GM19395 (cell line): Measurements from ENCODE around the gene OR10D3.
A peak's percentile ranks its signal among the peaks of the same experiment; 100 is the strongest.
"Not testable (repeated sequence)": the region's sequence is repeated elsewhere in the genome, so short reads cannot be mapped to it uniquely, and the experiment has no call there.

Source experiments
- ATAC-seq: cut with Tn5 transposase; IDR thresholded peaks from one replicate; pipeline ENCODE4 v1.9.1; 2021; ENCODE audit warnings: mild to moderate bottlenecking, moderate library complexity; ENCODE audit not compliant: unreplicated experiment

OR10D3 gene, protein sequence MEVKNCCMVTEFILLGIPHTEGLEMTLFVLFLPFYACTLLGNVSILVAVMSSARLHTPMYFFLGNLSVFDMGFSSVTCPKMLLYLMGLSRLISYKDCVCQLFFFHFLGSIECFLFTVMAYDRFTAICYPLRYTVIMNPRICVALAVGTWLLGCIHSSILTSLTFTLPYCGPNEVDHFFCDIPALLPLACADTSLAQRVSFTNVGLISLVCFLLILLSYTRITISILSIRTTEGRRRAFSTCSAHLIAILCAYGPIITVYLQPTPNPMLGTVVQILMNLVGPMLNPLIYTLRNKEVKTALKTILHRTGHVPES

DNA sequence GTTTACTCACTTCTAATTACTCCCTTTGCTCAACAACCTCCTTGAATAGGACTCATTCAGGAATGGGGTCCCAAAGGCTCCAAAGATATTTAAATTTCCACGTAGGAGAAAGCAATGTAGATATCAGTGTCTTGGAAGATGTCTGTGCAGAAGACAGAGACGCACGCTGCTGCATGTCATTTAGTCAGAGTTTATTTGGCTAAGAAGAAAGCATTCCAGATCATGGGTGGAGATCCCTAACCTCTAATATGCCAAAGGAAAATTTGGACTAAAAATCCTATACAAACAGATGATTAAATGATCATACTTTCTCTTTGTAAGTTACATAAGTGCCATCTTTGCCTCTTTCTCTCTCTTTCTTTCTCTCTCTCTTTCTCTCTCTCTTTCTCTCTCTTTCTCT is at the start of gene OR10D3:
TSS of gene OR10D3 (plus strand) at position 278 of the 400 bp plus-strand sequence. CDS start 1,925 bp downstream, outside the sequence.
- ATAC-seq, result no peak

DNA sequence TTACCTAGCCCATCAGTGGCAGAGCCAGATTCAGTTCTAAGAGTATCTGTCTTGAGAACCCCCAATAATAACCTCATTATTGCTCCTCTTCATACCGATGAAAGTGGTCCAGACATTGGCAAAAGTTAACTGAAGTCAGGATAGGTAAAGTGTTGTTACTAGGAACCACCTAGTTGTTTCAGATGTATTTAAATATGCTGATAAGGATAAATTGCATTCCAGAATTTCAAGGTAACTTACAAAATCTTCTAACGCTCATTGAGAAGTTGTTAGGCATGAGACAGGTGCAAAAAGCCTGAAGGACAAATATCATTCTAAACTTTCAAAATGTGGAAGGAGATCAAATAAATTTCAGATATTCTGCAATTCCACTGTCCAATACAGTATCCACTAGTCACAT is 40.1 kb upstream of the OR10D3 start:
- no peak for ATAC-seq

DNA sequence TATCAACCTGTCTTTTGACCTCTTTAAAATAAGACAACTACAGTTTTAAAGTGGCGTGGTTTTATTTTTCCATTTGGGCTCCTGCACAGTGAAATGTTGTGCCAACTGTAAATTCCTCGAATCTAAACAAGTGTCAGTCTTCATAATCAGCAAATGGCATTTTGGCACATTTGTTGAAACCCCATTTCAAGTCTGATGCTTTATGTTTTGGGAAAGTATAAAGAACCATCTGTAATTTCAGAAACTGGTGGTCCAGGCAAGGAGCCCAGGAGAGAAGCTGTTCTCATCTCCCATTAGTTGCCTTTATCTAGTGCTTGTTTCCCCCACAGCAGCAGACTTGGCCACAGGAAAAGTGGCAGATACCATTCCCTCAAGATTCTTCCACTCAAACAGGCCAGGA is 35.2 kb upstream of the OR10D3 start:
- no peak for ATAC-seq

DNA sequence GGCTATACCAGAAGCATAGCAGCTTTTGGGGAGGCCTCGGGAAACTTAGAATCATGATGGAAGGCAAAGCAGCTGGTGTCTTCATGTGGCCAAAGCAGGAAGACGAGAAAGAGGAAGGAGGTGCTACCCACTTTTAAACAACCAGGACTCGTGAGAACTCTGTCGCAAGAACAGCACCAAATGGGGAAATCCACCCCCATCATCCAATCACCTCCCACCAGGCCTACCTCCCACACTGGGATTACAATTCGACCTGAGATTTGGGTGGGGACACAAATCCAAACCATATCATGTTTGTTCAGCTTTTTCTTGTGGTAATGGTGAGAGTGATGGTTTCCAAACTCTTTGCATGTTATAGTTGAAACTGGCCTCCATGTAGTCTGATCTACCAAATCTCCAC is 32.5 kb upstream of the OR10D3 start:
- peak; percentile 49 for ATAC-seq

DNA sequence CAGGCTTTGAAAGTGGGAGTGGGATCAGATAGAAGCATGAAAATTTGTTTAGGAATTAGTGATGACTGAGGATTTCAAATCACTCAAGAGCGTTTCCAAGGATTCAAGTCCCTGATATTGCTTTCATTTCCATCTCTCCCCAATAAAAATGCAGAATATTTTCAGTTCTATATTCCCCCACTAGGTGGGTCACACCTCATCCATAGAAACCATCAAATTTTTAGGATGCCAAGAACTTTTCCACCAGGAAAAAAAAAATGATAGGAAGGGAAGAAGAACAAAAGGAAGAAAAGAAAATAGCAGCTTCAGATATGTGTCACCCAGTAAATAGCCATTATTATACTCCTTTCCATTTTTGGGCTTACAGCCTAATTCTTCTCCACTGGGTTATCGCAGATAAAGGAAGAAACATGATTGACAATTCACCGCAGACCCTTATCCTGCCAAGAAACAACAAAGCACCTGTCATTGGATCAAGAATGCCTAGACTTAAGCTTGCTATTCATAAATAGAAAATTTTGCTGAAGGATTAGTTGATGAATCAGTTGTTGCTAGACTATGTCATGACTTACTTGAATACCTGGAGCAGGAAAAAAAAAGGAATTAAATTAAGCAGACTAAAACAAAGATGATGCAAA is 30.3 kb upstream of the OR10D3 start:
- no peak for ATAC-seq

DNA sequence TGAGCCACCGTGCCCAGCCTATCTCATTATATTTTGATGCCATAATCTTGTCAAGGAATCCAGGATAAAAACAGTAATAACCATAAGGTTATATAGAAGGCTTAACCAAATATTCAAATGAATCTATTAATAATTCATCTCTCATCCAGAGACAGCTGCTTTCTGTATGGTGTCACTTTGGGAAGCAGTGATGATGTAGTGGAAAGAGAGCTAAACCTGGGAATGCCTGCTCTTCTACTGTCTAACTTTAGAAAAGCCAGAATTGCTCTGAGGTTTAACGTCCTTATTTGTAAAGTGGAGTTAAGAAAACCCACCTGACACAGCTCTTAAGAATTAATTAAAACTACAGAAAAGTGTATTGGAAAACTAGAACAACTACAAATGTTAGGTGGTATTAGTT is 29.3 kb upstream of the OR10D3 start:
- no peak for ATAC-seq

DNA sequence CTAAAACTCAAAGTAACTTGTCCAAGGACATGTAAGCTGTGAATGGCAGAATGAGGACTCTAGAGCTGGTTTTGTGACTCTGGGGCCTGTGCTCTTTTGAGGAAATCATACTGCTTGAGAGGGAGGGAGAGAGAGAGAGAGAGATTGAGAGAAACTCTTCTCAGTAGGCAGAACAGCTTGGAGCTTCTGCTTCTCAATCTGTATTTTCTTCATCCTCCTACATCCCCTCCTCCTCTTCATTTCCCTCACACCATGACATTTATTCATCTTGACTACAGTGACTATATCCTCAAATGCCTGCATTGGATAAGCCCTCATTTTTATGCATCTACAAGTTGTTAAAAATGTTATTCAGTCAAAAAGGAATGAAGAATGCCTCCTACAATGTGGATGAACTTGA is 23.7 kb upstream of the OR10D3 start:
- no peak for ATAC-seq

DNA sequence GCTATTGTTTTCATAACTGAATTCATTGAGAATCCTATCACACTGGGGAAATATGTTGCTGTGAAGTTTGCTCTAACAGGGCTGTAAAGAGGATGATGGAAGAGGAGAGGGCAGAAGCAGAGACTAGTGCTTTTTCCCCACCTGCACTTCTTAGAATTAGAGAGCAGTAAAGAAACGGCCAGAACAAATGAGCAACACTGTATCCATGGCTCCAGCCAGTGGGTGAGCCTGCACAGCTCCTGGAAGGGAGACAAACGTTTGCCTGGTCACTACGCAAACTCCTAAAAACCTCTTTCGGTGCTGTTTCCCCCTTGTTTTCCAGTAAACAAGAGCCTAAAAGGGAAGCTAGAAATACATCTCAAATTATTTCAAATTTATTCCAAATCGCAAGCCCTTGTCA is 22.2 kb upstream of the OR10D3 start:
- ATAC-seq, result no peak

DNA sequence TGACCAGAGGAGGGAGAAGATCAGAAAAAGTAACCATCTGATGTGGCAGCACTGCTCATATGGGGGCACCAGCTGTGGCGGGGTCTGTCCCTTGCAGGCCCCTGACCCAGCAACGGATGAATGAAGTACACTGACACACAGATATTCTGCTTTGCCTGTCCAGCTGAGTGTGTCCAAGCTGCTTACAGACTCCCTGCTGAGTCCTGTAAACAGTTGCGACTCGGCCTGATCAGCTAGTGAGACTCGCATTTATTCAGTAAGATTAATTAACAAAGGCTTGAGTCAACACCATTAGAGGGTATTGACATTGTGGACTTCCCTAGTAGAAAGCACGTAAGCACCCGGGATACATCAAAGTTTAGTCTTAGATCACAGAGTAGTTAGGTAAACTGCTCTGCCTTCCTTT is 15.3 kb upstream of the OR10D3 start:
- ATAC-seq, result no peak

DNA sequence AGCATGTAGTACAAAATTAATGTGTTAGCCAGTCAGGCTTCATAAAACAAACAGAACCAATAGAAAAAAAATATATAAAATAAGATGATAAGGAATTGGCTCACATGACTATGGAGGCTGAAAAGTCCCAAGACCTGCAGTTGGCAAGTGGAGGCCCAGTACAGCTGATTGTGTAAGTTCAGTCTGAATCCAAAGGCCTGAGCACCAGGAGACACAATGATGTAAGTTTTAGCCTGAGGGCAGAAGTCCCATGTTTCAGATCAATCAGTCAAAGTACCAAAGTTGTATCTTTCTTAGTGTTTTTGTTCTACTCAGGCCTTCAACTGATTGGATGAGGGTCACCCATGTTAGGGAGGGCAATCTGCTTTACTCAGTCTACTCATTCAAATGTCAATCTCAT is 14.3 kb upstream of the OR10D3 start:
- no peak for ATAC-seq

DNA sequence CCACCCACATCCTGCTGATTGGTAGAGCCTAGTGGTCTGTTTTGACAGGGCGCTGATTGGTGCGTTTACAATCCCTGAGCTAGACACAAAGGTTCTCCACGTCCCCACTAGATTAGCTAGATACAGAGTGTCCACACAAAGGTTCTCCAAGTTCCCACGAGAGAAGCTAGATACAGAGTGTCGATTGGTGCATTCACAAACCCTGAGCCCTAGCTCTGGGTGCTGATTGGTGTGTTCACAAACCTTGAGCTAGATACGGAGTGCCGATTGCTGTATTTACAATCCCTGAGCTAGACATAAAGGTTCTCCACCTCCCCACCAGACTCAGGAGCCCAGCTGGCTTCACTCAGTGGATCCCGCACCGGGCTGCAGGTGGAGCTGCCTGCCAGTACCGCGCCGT is 12.8 kb upstream of the OR10D3 start:
- not testable (repeated sequence) for ATAC-seq

DNA sequence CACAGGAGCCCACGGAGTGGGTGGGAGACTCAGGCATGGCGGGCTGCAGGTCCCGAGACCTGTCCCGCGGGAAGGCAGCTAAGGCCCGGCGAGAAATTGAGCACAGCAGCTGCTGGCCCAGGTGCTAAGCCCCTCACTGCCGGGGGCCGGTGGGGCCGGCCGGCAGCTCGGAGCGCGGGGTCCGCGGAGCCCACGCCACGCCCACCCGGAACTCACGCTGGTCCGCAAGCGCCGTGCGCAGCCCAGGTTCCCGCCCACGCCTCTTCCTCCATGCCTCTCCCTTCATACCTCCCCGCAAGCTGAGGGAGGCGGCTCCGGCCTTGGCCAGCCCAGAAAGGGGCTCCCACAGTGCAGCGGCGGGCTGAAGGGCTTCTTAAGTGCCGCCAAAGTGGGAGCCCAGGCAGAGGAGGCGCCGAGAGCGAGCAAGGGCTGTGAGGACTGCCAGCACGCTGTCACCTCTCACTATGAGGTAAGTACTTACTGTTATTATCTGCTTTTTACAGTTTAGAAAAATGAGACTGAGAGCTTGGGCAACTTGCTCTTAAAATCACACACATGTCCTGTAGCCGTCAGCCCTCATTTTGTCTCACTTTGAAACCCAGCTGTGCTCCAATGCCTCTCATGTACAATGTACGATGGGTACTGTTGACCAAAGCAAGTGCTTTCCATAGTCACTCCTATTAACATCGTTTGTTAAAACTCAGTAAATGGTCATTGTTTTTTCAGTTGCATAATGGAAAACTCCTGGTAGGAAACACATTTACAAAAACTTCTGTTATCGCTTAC is 12.2 kb upstream of the OR10D3 start:
- no peak for ATAC-seq

DNA sequence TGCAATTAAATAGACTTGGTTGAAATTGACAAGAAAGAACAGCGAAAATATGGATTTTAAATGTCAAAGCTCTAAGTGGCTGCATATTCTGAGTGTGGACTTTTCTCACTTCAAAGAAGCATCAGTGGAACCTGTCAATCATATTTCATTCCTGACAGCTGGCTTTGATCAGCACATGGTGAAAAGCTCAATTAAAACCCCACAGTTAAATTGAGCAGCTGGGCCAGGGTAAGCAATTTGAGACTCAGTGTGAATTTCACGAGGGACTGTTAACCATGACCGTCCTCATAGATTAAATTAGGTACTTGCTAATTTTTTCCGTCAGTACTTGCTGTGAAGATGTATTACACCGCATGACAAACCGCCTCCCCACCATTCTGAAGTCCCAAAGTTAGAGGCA is 11.0 kb upstream of the OR10D3 start:
- ATAC-seq, result no peak

DNA sequence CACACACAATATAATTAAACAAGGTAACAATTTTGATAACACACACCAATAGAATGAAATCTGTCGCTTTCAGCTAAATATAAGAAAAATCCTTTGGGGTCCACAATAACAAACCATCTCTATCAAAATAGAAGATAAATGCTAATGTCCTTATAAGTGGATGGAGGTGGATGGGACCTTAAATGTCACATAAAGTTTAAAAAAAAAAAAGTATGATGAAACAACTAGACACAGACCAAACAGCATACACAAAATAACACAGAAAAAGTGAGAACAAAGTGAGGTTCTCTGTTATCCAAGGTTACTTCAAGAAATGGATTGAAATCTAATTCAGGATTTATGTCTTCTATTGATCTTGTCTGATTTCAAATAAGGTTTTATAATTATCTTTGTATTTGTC is 10.5 kb upstream of the OR10D3 start:
- no peak for ATAC-seq

DNA sequence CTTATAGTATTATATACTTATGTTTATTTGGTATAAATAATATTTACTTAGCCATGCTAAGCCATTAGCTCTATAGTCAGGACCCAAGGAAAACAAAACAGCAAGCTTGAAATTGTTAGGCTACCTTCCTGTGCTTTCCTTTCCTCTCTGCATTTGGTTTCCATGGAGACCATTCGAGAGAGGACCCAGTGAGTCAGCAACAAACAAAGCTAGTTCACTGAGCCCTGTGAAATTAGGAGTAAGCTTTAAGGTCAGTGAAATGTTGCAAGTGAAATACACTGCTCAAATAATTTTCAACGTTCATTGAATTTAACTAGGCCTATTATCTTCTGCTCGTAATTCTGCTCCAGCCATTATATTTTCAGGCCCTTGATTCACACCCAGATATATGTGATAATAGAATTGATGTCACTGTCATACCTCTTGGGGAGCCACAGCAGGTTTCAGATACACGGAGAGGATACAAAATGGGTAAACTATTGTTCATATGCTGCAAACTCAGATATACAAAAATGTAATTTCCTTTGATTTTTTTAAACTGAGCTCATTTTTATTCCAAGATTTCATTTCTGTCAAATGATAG is 9.1 kb upstream of the OR10D3 start:
- no peak for ATAC-seq

DNA sequence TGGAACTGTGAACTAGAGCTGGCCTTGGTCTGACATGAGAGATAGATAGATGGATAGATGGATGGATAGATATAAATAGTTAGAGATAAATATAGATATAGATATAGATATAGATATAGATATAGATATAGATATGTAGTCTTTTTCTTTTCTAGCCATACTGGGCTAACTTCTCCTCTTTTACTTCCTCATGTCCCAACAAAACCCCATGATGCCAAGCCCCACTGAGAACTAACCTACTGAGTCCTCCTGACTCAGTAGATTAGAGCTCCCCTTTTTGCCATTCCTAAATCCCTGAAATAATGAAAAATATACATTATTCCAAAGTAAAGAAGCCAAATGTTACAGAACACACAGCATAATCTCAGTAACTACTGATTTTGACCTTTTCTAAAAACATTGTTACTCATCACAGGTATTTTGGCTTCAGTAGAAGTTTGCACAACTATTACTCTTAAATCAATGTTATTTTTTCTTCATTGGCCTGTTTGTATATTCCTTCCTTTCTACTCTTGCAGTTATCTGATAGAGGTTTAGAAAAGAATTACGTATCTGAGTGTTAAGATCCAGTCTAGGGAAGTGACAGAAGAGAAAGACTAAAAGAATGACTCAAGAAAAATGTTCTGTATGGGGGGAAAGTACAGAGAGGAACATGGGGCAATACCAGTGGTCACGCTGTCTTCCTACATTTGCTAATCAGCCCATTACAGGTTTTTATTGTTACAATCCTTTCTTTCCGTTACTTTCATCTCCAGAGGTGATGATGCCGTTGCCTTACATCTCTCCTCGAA is 6.0 kb upstream of the OR10D3 start:
- ATAC-seq, result no peak

DNA sequence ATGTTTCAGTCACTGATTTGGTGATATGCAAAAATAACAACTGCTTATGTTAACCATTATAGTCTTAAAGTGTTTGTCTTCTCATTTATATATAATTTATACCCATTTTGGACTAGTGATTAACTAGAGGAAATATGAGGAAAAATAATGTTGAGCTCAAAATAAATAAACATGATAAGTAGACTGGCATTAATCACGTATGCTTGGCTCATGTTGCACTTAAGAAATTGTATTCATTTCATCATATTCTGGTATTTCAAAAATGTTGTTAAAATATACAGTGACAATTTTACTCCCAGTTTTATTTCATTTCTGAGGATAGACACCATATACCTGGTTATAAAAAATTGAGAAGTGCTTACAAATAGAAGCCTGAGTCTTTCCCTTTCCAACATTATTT is 3.8 kb upstream of the OR10D3 start:
- ATAC-seq, result no peak

DNA sequence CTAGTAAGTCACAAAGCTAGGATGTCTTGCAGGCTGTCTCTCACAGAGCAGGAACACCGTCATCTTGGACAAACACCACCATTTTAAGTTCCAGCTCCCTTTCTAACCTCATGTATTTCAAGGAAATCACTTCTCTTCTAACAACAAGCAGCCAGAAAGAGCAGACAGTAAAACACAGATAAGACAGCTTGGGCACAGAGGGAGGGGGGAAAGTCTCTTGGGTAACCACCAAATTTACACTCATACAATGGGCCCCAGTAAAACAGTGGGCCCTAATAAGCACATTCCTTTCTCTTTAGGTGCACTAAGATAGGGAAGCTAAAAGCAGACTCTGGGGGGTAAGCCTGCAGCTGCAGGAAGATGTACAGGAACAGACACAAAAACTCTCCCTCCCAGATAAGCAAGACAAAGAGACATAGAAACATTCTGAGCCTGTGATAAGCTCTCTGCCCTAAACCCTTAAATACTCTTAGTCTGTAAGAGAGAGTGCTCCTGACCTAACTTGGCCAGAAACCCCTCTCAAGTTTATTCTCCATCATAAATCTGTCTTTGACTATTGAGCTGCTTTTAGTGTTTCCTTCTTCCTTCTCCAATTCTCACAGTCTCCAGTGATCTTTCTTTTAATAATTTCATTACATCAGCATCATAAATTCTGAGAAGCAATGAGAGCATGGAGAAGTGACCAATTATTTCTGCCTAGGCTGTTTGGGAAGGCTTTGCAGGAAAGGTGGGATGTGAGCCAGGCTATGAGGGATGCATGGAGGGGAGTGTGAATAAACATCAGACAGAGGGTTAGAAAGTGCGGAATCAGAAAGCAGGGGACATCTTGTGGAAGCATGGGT is 7.4 kb downstream of the OR10D3 start:
- ATAC-seq, result no peak

DNA sequence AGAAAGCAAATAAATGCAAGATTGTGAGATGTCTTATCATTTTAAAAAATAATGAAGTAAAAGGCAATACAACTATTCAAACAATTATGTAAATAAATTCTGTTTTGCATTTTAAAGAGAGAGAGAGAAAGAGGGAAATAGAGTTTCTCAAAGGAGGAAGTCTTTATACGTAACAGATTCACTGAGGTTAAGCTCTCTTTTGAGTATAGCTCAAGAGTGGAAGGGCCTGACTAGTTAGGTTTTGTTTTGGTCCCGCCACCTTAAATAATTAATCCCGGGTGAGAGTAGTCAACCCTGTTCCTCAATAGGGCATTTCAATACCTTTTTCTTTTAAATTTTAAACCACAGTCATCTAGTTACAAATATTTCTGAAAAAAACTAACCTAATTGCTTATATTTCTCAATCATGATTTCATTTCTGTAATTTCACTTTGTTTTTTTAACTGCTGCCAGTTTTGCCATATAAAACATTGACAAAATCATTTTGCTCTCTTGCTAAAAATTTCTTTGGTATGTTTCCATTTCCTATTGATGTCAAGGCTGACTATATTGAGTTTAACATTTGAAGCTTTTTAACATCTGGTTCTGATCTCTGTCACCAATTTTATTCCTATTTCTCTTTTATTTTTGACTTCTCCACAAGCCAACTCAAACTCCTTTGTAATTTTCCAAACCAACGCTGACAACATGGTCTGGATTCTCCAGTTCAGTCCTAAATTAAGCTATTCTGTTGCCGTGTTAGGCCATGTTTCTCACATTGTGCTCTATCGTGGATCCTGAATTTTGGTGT is 10.3 kb downstream of the OR10D3 start:
- peak; percentile 81 for ATAC-seq
